Measurements from ENCODE around the gene SLC9A3.
"Not testable (repeated sequence)": the region's sequence is repeated elsewhere in the genome, so short reads cannot be mapped to it uniquely, and the experiment has no call there.

The SLC9A3 gene

DNA sequence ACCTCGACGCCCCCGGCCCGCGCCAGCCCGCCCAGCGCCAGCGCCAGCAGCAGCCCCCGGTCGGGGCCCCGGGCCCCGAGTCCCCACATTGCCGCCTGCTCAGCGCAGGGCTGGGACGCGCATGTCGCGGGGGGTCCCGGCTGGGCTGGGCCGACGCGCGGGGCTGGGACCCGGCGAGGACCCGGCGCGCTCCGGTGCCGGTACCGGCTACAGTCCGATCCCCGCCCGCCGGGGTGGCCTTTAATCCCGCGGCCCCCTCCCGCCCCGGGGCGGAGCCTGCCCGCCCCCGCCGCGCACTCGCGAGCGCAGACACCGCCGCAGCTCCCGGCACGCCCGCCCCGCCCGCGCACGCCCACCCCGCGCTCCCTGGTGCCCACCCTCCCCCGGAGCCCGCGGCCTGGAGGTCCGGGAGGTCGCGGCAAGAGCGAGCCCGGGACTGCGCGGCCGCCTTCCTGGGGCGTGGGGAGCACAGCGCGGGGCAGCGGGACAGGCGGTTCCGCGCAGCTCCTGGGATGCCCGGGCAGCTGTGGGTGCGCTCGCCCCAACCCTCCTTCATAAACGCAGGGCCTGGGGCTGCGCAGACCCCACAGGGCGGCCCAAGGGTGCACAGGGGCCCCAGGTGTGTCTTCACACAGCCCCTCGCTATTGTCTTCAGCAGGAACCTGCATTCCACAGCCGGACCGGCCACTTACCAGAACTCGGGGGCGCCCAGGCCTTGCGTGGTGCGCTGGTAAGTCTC lies at the start of gene SLC9A3:
SLC9A3 (minus strand) TSS at position 216 of the 739 bp plus-strand sequence.
- no peak for DNase-seq (ENCODE audit: low read depth)

- DNase-seq (ENCODE audit: low read depth), result no peak
These were observed 49.7 kb upstream of the SLC9A3 start for GRCh38 chr5:573976-574375.

- DNase-seq (ENCODE audit: low read depth), result no peak
These were observed 49.0 kb upstream of the SLC9A3 start for GRCh38 chr5:573206-573605.

- no peak for DNase-seq (ENCODE audit: low read depth)
These were observed 48.3 kb upstream of the SLC9A3 start for GRCh38 chr5:572398-573019.

DNA sequence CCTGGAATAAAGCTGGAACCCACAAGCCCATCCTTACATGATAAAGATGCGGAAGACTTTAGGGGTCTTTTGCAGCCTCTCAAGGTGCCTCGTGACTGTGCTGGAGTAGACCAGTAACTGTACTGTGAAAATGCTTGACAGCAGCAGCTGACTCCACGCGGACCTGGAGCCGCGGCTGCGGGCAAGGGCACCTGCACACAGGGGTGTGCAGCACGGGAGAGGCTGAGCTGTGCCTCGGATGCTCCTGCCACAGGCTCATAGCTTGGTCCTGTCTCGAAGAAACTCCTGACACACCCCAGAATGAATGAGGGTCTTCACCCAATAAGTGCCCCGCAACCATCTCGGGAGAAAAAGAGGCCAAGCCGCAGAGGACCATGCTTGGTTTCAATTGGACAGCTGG lies 47.5 kb upstream of the SLC9A3 start:
- DNase-seq (ENCODE audit: low read depth), result no peak

- no peak for DNase-seq (ENCODE audit: low read depth)
These were observed 46.6 kb upstream of the SLC9A3 start for GRCh38 chr5:570886-571285.

GRCh38 chr5:570446-570845 lies 46.2 kb upstream of the SLC9A3 start:
- no peak for DNase-seq (ENCODE audit: low read depth)

GRCh38 chr5:569868-570361 lies 45.7 kb upstream of the SLC9A3 start:
- DNase-seq (ENCODE audit: low read depth), result no peak

DNA sequence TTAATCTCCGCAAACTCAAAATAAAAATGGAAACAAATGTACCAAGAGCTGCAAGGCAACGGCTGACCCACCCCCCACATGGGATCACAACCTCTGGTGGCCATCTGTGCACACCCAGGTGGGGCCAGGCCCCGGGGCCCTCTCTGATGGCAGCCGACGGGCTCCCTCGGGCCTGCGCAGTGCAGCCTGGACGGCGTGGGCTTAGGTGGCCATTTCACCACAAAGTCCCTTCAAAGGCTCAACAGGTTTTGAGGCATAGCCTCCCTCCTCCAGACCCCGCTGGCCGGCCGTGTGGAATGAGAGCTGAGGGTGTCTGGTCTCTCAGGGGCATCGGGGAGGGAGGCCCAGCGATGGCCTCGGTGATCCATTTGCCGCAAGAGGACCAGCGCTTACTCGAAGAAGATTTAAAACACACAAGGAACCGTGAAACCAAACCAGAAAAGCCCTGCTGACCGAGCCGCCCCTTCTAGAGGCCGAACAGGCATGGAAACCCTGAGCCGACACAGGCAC lies 45.2 kb upstream of the SLC9A3 start:
- DNase-seq (ENCODE audit: low read depth), result no peak

DNA sequence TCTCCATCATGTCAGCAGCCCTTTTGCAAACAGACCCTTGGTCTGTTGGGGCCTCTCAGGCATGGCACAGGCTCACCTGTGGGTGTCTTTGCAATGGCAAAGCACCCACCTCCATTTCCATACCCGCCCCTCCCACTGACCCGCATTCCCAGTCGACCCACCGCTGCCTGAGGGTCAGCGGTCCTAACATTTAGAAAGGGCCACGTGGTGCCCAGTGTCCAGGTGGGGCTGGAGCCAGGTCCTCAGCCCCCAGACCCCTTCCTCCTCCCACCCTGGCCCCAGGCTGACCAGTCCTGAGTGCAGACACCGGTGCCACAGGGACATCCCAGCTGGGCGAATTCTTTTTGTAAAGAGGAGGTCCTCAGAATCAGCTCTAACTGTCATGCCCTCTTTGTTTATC lies 44.6 kb upstream of the SLC9A3 start:
- DNase-seq (ENCODE audit: low read depth), result no peak

DNA sequence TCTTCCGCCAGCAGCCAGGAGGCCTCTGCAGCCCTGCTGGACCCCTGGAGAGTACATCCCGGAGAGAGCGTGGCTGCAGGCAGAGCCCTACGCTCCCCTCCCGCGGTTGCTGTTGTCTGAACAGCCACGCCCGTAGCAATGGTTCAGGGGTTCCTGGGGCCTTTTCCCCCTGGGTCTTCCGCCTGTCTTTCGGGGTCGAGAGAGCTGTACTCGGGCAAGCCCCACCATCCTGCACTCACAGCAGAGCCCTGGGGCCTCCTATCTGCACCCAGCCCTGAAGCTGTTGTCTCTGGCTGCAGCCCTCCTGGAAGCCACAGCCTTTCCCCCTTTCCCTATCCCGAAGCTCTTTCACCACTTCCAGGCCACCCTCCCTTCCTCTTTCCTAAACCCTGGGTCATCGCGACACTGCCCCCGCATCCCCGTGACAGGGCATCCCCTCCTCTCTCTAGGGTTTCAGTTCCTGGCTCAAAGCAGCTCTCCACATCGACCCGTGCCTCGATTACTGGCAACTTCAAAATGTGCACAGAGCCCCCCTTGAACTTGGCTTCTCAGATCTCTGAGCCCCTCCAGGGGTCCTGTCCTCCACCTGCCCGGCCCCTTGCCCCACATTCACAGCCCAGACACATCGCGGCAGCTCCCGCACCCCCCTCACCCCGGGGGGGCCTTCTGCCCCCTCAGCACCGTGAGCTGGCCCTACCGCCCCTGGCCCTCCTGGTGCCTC lies 44.0 kb upstream of the SLC9A3 start:
- DNase-seq (ENCODE audit: low read depth), result no peak

GRCh38 chr5:567664-568060 lies 43.4 kb upstream of the SLC9A3 start:
- DNase-seq (ENCODE audit: low read depth), result no peak

DNA sequence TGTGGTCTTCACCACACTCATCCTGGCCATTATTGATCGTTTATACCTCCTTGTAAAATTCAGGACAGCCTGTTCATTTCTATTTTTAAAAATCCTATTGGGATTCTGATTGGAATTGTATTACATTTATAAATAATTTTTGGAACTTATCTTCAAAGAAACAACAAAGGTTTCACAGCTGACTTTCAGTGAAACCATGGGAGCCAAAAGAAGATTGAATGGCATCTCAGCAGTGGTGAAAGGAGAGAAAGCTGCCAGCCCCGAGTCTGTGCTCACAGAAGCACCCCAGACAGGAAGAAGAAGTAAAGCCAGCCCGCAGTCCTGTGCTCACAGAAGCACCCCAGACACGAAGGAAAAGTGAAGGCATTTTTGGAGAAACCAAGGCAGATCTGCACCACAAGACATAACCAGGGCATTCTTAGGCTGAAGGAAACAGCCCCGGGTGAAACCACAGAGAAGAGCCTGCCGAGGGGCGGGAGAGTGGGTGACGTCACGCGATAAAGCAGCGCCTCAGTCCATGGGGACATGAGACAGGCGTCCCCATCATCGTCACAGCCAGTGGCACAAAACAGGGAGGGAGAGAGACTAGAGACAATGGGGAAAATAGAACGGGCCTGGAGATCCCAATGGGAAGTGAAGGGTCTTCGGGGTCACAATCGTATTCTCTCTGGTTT lies 42.5 kb upstream of the SLC9A3 start:
- DNase-seq (ENCODE audit: low read depth), result no peak

- DNase-seq (ENCODE audit: low read depth), result no peak
These were observed 41.7 kb upstream of the SLC9A3 start for GRCh38 chr5:565782-566440.

GRCh38 chr5:561408-561807 lies 37.2 kb upstream of the SLC9A3 start:
- DNase-seq (ENCODE audit: low read depth), result no peak

- no peak for DNase-seq (ENCODE audit: low read depth)
These were observed 36.5 kb upstream of the SLC9A3 start for GRCh38 chr5:560792-561166.

- no peak for DNase-seq (ENCODE audit: low read depth)
These were observed 34.7 kb upstream of the SLC9A3 start for GRCh38 chr5:558871-559503.

GRCh38 chr5:558326-558725 lies 34.1 kb upstream of the SLC9A3 start:
- no peak for DNase-seq (ENCODE audit: low read depth)

DNA sequence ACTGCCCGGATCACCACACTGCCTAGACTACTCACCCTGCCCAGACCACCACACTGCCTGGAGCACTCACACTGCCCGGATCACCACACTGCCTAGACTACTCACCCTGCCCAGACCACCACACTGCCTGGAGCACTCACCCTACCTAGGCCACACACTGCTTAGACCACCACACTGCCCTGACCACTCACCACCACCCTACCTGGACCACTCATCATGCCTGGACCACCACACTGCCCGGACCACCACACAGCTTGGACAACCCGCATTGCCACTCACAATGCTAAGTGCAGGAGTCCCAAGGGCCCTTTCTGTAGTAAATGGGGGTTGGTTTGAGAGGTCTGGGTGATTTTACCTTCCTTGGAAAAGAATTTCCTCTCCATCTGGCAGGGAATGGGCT lies 33.7 kb upstream of the SLC9A3 start:
- DNase-seq (ENCODE audit: low read depth), result not testable (repeated sequence)

- no peak for DNase-seq (ENCODE audit: low read depth)
These were observed 32.7 kb upstream of the SLC9A3 start for GRCh38 chr5:556909-557441.

GRCh38 chr5:555058-555623 lies 30.9 kb upstream of the SLC9A3 start:
- no peak for DNase-seq (ENCODE audit: low read depth)

All from CMK (cell line).